Stimulated activated CD8-positive, alpha-beta memory T cell treated with anti-CD3 and anti-CD28 coated beads, Interleukin-4, amount 100 ng/mL, for 48 hours (primary cell): ENCODE data around the gene TXNRD1.
A peak's percentile ranks its signal among the peaks of the same experiment; 100 is the strongest.
"Not testable (repeated sequence)": the region's sequence is repeated elsewhere in the genome, so short reads cannot be mapped to it uniquely, and the experiment has no call there.

Experiments
- DNase-seq: peaks from one replicate; pipeline ENCODE4 v3.0.0-alpha.2; 2020

Gene TXNRD1

DNA sequence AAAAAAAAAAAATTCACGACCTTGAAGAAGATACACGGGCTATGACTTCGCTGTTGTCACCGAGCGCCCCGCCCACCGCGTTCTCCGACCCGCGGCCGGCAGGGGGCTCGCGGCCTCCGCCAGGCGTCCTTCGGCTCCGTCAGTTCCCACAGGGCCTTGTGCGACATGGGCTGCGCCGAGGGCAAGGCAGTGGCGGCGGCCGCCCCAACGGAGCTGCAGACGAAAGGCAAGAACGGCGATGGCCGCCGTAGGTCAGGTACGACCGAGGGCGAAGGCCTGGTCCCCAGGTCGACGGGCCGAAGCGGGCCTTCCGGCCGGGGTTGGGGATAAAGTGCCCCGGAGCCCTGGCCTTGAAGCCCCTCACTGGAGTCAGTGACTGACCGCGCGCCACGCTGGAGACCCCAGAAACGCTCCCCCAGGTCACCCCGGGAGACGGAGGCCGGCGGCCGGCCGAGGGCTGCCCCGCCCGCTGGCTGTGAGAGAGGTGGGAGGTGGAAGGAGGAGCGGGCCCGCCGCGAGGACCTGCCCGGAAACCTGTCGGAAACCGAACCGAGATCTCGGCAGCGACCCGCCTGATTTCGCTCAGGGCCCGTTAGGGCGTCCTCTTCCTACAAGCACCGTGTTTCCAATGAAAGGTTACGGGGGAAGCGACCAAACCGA, at the start of gene TXNRD1:
Gene TXNRD1 (plus strand): TSS at position 142 of the 660 bp plus-strand sequence. CDS start 24 bp downstream, at position 166.
- peak; percentile 87 for DNase-seq

- no peak for DNase-seq
Observed at GRCh38 chr12:104165801-104166200, 49.8 kb upstream of the TXNRD1 start.

DNA sequence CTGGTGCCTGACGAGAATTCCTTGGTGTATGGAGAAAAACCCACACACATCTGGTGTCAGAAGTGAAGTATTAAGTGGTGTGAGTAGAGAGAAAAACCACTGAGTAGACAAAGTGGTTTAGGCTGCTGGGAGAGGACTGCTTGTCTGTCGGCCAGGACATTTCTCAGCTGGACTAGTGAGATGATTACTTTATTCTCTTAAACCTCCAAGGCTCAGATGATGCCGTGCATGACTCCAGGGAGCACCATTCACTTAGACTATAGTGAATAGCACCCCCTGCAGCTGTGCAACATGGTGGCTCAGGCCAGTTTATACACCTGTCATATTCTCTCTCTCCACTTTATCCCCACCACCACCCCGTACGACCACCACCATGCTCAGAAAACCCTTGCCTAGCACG, 49.1 kb upstream of the TXNRD1 start:
- DNase-seq = no peak

GRCh38 chr12:104167519-104168458, 47.8 kb upstream of the TXNRD1 start:
- DNase-seq = no peak

DNA sequence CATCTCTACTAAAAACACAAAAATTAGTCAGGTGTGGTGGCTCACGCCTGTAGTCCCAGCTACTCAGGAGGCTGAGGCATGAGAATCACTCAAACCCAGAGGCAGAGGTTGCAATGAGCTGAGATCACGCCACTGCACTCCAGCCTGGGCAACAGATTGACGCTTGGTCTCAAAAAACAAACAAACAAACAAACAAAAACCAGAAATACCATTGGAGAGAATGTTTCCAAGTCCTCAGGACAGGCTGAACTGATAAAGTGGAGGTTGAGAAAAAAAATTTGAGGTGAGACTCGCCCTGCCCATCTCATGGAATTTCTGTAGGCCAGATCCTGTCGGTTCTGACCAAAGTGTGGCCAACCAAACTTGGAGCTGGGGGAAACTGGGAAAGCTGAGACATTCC, 47.0 kb upstream of the TXNRD1 start:
- DNase-seq = no peak

- no peak for DNase-seq
Observed at GRCh38 chr12:104171785-104172569, 43.6 kb upstream of the TXNRD1 start.

DNA sequence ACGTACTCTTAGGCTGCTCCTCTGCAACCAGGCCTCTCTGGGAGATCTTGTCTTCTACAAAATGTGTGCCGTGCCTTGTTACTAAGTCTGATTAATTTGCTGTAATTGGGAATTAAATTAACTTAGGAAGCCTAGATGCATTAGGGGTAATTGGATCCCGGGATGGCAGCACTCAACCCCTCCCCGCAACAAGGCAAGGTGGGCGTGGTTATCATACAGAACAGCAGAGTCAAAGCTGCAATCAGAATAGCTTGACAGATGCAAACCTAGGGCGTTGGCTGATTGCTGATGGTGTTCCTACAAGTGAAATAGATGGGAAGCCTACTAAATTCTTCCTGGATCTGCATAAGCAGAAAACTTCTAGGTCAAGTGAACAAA, 43.0 kb upstream of the TXNRD1 start:
- no peak for DNase-seq

DNA sequence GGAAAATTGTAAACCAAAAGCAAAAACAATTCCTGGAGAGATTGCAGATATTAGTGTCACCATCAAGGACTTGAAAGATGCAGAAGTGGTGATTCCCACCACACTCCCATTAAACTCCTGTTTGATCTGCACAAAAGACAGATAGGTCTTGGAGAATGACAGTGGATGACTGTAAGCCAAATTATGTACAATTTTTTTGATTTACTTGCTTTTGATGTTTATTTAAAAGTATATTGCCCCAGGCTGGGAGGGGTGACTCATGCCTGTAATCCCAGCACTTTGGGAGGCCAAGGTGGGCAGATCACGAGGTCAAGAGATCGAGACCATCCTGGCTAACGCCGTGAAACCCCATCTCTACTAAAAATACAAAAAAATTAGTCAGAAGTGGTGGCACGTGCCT, 41.8 kb upstream of the TXNRD1 start:
- DNase-seq = not testable (repeated sequence)

DNA sequence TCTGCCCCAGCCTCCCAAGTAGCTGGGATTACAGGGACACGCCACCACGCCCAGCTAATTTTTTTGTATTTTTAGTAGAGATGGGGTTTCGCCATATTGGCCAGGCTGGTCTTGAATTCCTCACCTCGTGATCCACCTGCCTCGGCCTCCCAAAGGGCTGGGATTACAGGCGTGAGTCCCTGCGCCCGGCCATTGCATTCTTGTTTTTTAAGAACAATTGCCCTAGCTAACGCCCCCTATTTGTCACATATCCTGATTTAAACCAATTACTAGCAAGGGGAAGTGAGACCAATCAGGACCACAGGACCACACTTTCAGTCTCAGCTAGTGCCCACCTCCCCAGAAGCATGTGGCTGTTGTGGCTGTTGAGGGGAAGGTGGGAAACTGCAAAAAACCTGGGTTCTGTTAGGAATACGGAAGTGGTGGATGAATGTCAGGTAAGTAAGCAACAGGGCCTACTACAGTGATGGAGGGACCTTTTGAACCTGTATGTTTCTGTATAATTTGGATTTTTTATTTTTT, 39.8 kb upstream of the TXNRD1 start:
- no peak for DNase-seq

DNA sequence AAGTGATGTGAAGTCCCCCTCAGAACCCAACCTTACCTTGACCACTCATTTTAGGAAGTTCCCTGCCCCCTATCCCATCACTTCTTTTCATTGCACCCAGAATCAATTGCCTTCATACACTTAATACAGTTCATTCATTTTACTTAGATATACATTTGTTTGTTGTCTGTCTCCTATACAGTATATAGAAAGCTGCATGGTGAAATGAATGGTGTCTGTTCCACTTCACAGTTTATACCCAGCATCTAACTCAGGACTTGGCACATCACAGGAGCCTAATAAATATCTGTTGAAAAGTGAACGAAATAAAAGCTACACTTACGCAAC, 38.3 kb upstream of the TXNRD1 start:
- DNase-seq = no peak

GRCh38 chr12:104177663-104178501, 37.7 kb upstream of the TXNRD1 start:
- DNase-seq = peak; percentile 30

- no peak for DNase-seq
Observed at GRCh38 chr12:104180374-104180773, 35.2 kb upstream of the TXNRD1 start.

GRCh38 chr12:104181313-104181712, 34.3 kb upstream of the TXNRD1 start:
- DNase-seq = no peak

- no peak for DNase-seq
Observed at GRCh38 chr12:104182144-104182543, 33.4 kb upstream of the TXNRD1 start.

- DNase-seq = no peak
Observed at GRCh38 chr12:104182621-104183378, 32.8 kb upstream of the TXNRD1 start.

DNA sequence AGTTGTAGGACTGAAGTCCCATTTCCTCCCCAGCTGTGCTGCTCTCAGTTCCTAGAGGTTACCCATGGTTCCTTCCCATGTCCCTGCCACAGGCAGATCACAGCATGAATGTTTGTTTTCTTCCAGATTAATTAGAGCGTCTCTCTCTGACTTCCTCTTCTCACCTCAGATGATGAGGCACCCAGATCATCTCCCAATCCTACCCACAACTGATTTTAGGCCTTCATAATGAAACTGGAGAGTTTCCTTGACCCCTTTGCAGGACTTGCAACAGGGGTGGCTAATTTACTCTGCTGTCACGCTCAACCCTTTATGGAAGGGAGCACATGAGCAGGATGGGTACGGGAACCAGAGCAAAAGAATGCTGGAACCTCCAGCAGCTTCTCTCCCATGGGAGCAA, 32.1 kb upstream of the TXNRD1 start:
- no peak for DNase-seq

DNA sequence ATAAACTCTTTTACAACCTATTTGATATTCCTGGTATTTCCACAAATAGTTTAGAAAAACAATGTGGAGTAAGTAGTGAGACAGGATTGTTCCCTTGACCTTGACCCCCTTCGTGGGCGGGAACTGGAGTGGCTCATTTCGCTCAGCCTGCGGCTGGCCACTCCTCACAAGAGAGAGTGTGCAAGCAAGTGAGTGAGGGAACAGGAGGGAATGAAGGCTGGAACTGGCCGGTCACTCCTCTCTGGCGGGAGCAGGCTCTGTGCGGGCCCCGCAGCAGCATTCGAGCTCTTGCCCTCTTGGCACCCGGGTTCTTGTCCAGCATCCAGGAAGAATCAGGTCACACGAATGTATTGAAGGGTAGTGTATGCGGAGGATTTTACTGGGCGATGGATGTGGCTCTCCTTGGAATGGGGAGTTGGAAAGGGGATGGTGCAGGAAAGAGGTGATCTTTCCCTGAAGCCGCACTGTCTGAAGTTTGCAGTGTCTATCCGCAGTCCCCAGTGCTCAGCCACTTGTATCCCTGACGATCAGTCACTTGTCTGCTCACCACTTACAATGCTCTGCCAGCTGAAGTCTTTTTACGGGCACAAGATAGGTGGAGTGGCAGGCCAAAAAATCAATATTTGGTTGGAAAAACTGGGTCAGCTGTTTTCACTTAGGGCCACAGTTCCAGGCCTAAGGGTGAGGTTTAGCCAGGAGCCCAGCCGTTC, 28.0 kb upstream of the TXNRD1 start:
- no peak for DNase-seq

DNA sequence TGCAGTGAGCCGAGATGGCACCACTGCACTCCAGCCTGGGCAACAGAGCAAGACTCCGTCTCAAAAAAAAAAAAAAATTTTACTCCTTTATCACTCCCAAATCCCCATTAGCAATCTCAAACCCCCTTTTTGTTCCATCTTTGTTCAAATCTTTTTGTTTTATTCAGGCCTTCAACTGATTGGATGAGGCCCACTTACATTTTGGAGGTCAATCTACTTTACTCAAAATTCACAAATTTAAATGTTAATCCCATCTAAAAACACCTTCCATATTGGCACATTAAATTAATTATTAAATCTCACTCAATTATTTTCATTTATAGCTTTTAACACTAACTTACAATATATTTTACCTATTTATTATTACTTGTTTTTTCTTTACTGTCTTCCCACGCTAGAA, 27.0 kb upstream of the TXNRD1 start:
- no peak for DNase-seq

- no peak for DNase-seq
Observed at GRCh38 chr12:104189915-104190555, 25.5 kb upstream of the TXNRD1 start.

DNA sequence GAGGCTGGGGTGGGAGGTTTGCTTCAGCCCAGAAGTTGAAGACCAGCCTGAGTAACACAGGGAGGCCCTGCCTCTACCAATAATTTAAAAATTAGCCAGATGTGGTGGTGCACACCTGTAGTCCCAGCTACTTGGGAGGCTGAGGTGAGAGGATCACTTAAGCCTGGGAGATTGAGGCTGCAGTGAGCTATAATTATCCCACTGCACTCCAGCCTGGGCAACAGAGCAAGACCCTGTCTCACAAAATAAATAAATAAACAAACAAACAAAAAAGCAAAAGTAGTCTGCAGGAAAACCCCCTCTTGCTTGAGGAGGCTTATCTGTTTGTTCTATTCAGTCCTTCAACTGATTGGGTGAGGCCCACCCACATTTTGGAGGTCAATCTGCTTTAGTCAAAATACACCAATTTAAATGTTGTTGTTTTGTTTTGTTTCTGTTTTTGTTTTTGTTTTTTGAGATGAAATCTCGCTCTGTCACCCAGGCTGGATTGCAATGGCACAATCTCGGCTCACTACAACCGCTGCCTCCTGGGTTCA, 24.9 kb upstream of the TXNRD1 start:
- DNase-seq = no peak
